Gastrocnemius medialis (tissue), 4 donors: ENCODE measurements around the gene TRNT1.

Experiments used
- CTCF ChIP-seq, 5 experiments: fragments of 450-650 bp in 3 of 5; fragments of 200-600 bp in 2 of 5; sonication (generic) in 2 of 5; IDR thresholded peaks in 4 of 5; conservative IDR thresholded peaks in 1 of 5; 1 replicate in 4 of 5; 2 replicates in 1 of 5; pipeline ENCODE4 v1.5.1; 2016 to 2019; ENCODE audit warnings: antibody characterized with exemption in 5 of 5, mild to moderate bottlenecking in 3 of 5, moderate library complexity in 3 of 5
- POLR2A ChIP-seq, 2 donors: fragments of 450-650 bp; IDR thresholded peaks; one replicate each; pipeline ENCODE4 v1.6.1; 2017; ENCODE audit warnings: antibody characterized with exemption in 2 of 2, mild to moderate bottlenecking in 2 of 2, moderate library complexity in 2 of 2

DNA sequence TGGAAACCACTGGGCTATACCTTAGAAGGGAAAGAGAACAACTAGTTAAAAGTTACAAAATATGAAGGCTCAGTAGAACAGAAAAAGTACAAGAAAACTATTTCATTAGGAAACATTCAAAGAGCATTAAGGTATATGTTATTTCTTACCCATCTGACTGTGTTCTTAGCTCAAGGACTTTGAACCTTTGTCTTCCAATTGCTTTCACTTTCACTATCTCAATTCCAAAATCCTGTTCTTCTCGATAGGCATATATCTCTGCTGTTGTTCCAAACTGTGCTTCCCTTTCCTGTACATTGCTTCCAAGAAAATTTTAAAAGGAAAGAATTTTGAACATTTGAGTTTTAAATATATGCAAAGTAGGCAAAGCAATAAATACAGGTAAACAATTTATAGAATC lies 45.9 kb downstream of the TRNT1 start:
- TF ChIP-seq CTCF (IDR thresholded peaks at IDR 0.05 in 4 of 5, conservative IDR thresholded peaks at IDR 0.05 in 1 of 5) (no peak), POLR2A (IDR thresholded peaks at IDR 0.05) (no peak)
